Progenitor cell of endocrine pancreas (in vitro differentiated cells): Measurements from ENCODE around the gene VEGFB. TPM values are rescaled to one million over a fixed set of nuclear protein-coding genes. Genes with fewer than 3 reads are reported as not detected.
A peak's percentile ranks its signal among the peaks of the same experiment; 100 is the strongest.

Source experiments
- DNase-seq: peaks from one replicate; pipeline ENCODE4 v3.0.0; 2021; ENCODE audit warnings: low spot score; ENCODE audit not compliant: unreplicated experiment
- H3K27ac Mint-ChIP-seq: 2 replicates; pipeline ENCODE4 v1.8.0; 2021; ENCODE audit warnings: mild to moderate bottlenecking, moderate library complexity, mixed read lengths
- H3K27me3 Mint-ChIP-seq: 2 replicates; pipeline ENCODE4 v1.8.0; 2021; ENCODE audit warnings: mixed read lengths
- H3K36me3 Mint-ChIP-seq: 2 replicates; pipeline ENCODE4 v1.8.0; 2022; ENCODE audit warnings: mixed read lengths; ENCODE audit not compliant: insufficient read depth
- H3K4me1 Mint-ChIP-seq: 2 replicates; pipeline ENCODE4 v1.8.0; 2021; ENCODE audit warnings: low read depth, mixed read lengths
- H3K4me3 Mint-ChIP-seq: 2 replicates; pipeline ENCODE4 v1.8.0; 2021; ENCODE audit warnings: low read depth, mild to moderate bottlenecking, moderate library complexity, mixed read lengths
- H3K9me3 Mint-ChIP-seq: 2 replicates; pipeline ENCODE4 v1.8.0; 2021; ENCODE audit warnings: low read depth, mixed read lengths
- total RNA-seq: library from RNA; stranded (reverse); gene quantifications from 2 replicates; pipeline ENCODE4 v1.2.1, GENCODE V29; 2021
- TF ChIP-seq, protein P1 (sequence below): fragments of 200-600 bp; sonication (generic); IDR thresholded peaks from one replicate; pipeline ENCODE4 v1.5.0; 2021; ENCODE audit warnings: antibody characterized with exemption, mild to moderate bottlenecking; ENCODE audit not compliant: unreplicated experiment

The VEGFB gene
- total RNA-seq, 1 donor from 2014 or later = 68.2 TPM

GRCh38 chr11:64225608-64226506 is 8.5 kb upstream of the VEGFB start, which contains the start of the genes NUDT22 and TRPT1:
TSS of gene NUDT22 (plus strand) at chr11:64226274. CDS start at chr11:64226653, 379 bp downstream.
TSS of gene TRPT1 (minus strand) at chr11:64226186. CDS start at chr11:64225860, 326 bp downstream.
- no peaks in the 10 kb centered on the region for H3K36me3 Mint-ChIP-seq
- peak within 1 kb of the TSS; percentile 88 for H3K27ac Mint-ChIP-seq
- peaks cover 14% of the 10 kb centered on the region for H3K4me1 Mint-ChIP-seq
- TF ChIP-seq, protein P1, sequence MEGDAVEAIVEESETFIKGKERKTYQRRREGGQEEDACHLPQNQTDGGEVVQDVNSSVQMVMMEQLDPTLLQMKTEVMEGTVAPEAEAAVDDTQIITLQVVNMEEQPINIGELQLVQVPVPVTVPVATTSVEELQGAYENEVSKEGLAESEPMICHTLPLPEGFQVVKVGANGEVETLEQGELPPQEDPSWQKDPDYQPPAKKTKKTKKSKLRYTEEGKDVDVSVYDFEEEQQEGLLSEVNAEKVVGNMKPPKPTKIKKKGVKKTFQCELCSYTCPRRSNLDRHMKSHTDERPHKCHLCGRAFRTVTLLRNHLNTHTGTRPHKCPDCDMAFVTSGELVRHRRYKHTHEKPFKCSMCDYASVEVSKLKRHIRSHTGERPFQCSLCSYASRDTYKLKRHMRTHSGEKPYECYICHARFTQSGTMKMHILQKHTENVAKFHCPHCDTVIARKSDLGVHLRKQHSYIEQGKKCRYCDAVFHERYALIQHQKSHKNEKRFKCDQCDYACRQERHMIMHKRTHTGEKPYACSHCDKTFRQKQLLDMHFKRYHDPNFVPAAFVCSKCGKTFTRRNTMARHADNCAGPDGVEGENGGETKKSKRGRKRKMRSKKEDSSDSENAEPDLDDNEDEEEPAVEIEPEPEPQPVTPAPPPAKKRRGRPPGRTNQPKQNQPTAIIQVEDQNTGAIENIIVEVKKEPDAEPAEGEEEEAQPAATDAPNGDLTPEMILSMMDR = peak; percentile 39
- peak; percentile 87 for DNase-seq
- H3K27me3 Mint-ChIP-seq = no peaks in the 10 kb centered on the region
- H3K9me3 Mint-ChIP-seq = no peaks in the 10 kb centered on the region
- peak within 1 kb of the TSS; percentile 87 for H3K4me3 Mint-ChIP-seq

- Mint-ChIP-seq H3K27ac (no peak overlapping the region), H3K27me3 (no peaks in the 10 kb centered on the region), H3K9me3 (no peaks in the 10 kb centered on the region), H3K36me3 (no peaks in the 10 kb centered on the region), H3K4me3 (peak overlapping the region; percentile 87), H3K4me1 (peaks cover 16% of the 10 kb centered on the region)
- TF ChIP-seq, protein P1 = no peak
- DNase-seq = no peak
Observed at GRCh38 chr11:64226507-64227051, 7.8 kb upstream of the VEGFB start.

- DNase-seq = no peak
- TF ChIP-seq, protein P1 = no peak
- Mint-ChIP-seq H3K36me3 (no peaks in the 10 kb centered on the region), H3K4me1 (peaks cover 16% of the 10 kb centered on the region), H3K9me3 (no peaks in the 10 kb centered on the region), H3K27me3 (no peaks in the 10 kb centered on the region), H3K4me3 (peak overlapping the region; percentile 87), H3K27ac (no peak overlapping the region)
Observed at GRCh38 chr11:64227405-64227956, 6.9 kb upstream of the VEGFB start.

DNA sequence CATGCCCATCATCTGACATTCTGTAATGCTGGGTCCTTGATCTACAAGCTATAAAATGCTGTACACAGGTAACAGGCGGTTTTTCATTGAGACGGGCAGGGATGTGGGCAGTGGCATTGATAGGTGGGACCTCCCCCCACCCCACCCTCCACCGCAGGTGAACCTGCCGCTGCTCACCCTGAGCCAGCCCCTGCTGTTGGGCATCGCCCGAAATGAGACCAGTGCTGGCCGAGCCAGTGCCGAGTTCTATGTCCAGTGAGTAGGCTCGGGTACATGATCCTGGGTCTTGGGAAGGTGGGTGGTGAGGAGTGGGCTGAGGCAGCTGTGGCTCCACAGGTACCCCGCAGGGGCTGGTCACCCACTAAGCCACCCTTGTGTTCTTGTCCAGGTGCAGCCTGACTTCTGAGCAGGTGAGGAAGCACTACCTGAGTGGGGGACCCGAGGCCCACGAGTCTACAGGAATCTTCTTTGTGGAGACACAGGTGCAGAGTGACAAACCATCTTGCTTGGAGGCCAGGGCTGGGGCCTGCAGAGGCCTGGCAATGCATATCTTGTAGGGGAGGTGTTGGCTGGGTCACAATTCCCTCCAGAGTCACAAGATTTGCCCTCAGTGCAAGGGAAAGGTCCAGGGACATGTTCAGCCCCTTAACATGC is 5.2 kb upstream of the VEGFB start:
- peak overlapping the region; percentile 93 for H3K27ac Mint-ChIP-seq
- TF ChIP-seq, protein P1 = no peak
- H3K27me3 Mint-ChIP-seq = no peaks in the 10 kb centered on the region
- H3K9me3 Mint-ChIP-seq = no peaks in the 10 kb centered on the region
- peaks cover 16% of the 10 kb centered on the region for H3K4me1 Mint-ChIP-seq
- H3K36me3 Mint-ChIP-seq = no peaks in the 10 kb centered on the region
- DNase-seq = no peak
- H3K4me3 Mint-ChIP-seq = peak overlapping the region; percentile 78

DNA sequence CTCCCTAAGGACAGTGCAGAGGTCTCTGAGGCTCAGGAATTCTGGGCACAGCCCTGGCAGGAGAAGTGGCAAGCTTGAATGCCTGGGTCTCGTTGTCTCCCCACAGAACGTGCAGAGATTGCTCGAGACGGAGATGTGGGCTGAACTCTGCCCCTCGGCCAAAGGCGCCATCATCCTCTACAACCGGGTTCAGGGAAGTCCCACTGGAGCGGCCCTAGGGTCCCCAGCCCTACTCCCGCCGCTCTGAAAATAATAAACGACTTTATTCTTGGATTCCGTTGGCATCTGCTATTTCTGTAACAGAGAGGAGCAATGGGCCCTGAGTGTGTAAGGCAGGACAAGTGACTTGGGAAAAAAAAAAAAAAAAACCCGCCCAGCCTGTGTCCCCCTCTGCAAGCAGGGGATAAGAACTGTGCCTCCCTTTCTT is 4.6 kb upstream of the VEGFB start:
- peaks cover 16% of the 10 kb centered on the region for H3K4me1 Mint-ChIP-seq
- DNase-seq = no peak
- H3K27ac Mint-ChIP-seq = peak overlapping the region; percentile 93
- TF ChIP-seq, protein P1 = no peak
- H3K4me3 Mint-ChIP-seq = peak overlapping the region; percentile 78
- no peaks in the 10 kb centered on the region for H3K9me3 Mint-ChIP-seq
- no peaks in the 10 kb centered on the region for H3K27me3 Mint-ChIP-seq
- H3K36me3 Mint-ChIP-seq = no peaks in the 10 kb centered on the region
